Activated naive CD8-positive, alpha-beta T cell treated with anti-CD3 and anti-CD28 coated beads for 36 hours (primary cell): ENCODE data around the gene DMRT1. TPM values are rescaled to one million over a fixed set of nuclear protein-coding genes. Genes with fewer than 3 reads are reported as not detected.

Experiments used
- DNase-seq: peaks from one replicate; pipeline ENCODE4 v3.0.0; 2021
- H3K27ac Mint-ChIP-seq: one replicate; pipeline ENCODE4 v1.8.0; 2022; ENCODE audit warnings: mild to moderate bottlenecking, moderate library complexity, mixed read lengths
- H3K27me3 Mint-ChIP-seq: one replicate; pipeline ENCODE4 v1.8.0; 2022; ENCODE audit warnings: mild to moderate bottlenecking, mixed read lengths
- H3K36me3 Mint-ChIP-seq: one replicate; pipeline ENCODE4 v1.8.0; 2021; ENCODE audit warnings: mild to moderate bottlenecking, mixed read lengths
- H3K4me1 Mint-ChIP-seq: one replicate; pipeline ENCODE4 v1.8.0; 2021; ENCODE audit warnings: mixed read lengths
- H3K4me3 Mint-ChIP-seq: one replicate; pipeline ENCODE4 v1.8.0; 2022; ENCODE audit warnings: mild to moderate bottlenecking, moderate library complexity, mixed read lengths
- H3K9me3 Mint-ChIP-seq: one replicate; pipeline ENCODE4 v1.8.0; 2022; ENCODE audit warnings: mixed read lengths
- total RNA-seq, 2 experiments: library from RNA; stranded (reverse); gene quantifications; one replicate each; pipeline ENCODE4 v1.2.3, GENCODE V29; 2021

The DMRT1 gene
- not detected for total RNA-seq

DNA sequence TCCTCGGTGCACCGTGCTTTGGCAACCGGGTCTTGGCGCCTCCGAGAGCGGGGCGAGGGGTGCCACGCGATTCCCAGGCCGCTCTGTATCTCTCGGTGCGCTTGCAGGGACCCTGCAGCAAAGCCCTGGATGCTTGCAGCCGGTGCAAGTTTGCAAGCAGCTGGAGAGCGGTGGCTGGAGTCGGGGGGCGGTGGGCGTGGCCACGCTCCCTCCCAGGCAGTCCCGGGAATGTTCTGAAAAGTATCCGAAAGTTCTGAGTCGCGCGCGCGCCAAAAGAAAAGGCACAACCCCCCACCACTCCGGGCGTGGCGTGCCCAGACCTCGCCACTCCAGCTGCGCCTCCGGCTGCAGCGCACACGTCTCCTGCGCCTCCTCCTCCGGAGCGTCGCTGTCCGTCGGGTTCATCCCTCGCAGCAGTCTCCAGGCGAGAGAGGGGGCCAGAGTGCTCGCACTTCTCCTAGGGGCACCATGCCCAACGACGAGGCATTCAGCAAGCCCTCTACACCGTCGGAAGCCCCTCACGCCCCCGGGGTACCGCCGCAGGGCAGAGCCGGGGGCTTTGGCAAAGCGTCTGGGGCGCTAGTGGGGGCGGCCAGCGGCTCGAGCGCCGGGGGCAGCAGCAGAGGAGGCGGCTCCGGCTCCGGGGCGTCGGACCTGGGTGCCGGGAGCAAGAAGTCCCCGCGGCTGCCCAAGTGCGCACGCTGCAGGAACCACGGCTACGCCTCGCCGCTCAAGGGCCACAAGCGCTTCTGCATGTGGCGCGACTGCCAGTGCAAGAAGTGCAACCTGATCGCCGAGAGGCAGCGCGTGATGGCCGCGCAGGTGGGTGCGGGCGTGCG lies at the start of gene DMRT1:
Gene DMRT1 (plus strand): TSS at position 327 of the 839 bp plus-strand sequence. CDS start 142 bp downstream, at position 469.
- peaks cover 9% of the 10 kb centered on the region for H3K4me1 Mint-ChIP-seq
- H3K4me3 Mint-ChIP-seq: no peak within 1 kb of the TSS
- H3K9me3 Mint-ChIP-seq: no peaks in the 10 kb centered on the region
- H3K27me3 Mint-ChIP-seq: peaks cover 82% of the 10 kb centered on the region
- no peaks in the 10 kb centered on the region for H3K36me3 Mint-ChIP-seq
- no peak within 1 kb of the TSS for H3K27ac Mint-ChIP-seq
- no peak for DNase-seq

- no peak for DNase-seq
- Mint-ChIP-seq H3K27ac (no peak overlapping the region), H3K27me3 (no peaks in the 10 kb centered on the region), H3K36me3 (no peaks in the 10 kb centered on the region), H3K4me3 (no peak overlapping the region), H3K4me1 (no peaks in the 10 kb centered on the region), H3K9me3 (no peaks in the 10 kb centered on the region)
Measured at GRCh38 chr9:792331-793260, 48.9 kb upstream of the DMRT1 start.

- no peak for DNase-seq
- Mint-ChIP-seq H3K36me3 (no peaks in the 10 kb centered on the region), H3K27me3 (no peaks in the 10 kb centered on the region), H3K4me1 (no peaks in the 10 kb centered on the region), H3K9me3 (no peaks in the 10 kb centered on the region), H3K27ac (no peak overlapping the region), H3K4me3 (no peak overlapping the region)
Measured at GRCh38 chr9:794386-794785, 47.1 kb upstream of the DMRT1 start.

- H3K36me3 Mint-ChIP-seq: no peaks in the 10 kb centered on the region
- H3K4me3 Mint-ChIP-seq: no peak overlapping the region
- no peaks in the 10 kb centered on the region for H3K9me3 Mint-ChIP-seq
- no peak overlapping the region for H3K27ac Mint-ChIP-seq
- H3K27me3 Mint-ChIP-seq: no peaks in the 10 kb centered on the region
- no peak for DNase-seq
- H3K4me1 Mint-ChIP-seq: no peaks in the 10 kb centered on the region
Measured at GRCh38 chr9:795869-796268, 45.6 kb upstream of the DMRT1 start.

GRCh38 chr9:800591-801150 lies 40.8 kb upstream of the DMRT1 start:
- Mint-ChIP-seq H3K27ac (no peak overlapping the region), H3K36me3 (no peaks in the 10 kb centered on the region), H3K4me1 (no peaks in the 10 kb centered on the region), H3K9me3 (no peaks in the 10 kb centered on the region), H3K4me3 (no peak overlapping the region), H3K27me3 (peaks cover 7% of the 10 kb centered on the region)
- no peak for DNase-seq

DNA sequence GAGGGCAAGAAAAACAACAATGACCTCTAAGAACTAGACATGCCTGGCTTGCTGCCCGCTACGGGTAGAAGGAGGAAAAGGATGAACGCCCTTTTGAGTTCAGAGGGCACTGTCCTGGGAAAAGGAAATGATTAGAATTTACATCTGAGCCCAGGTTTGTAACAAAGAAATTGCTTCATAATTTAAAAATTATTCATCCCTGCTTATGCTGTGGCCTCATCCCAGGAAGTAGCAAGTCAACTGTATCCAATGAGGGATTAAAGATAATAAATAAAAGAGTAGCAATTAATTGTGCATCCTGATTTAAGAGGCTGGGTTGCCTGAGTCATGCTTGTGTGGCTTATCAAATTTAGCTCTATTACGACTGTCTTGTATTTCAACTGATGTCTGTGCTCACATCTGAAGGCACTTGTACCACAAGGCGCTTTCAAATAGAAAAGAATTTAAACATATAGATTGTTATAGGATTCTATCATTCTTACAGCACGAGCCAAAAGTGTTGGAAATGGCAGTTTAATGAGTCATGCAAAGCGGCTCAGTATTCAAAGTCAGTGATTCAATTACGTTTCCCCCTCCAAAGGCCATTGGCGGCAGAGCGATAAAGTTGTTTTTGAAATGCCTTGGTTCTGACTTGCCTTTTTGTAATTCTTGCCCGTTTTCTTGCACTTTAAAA lies 40.0 kb upstream of the DMRT1 start:
- no peaks in the 10 kb centered on the region for H3K9me3 Mint-ChIP-seq

DNA sequence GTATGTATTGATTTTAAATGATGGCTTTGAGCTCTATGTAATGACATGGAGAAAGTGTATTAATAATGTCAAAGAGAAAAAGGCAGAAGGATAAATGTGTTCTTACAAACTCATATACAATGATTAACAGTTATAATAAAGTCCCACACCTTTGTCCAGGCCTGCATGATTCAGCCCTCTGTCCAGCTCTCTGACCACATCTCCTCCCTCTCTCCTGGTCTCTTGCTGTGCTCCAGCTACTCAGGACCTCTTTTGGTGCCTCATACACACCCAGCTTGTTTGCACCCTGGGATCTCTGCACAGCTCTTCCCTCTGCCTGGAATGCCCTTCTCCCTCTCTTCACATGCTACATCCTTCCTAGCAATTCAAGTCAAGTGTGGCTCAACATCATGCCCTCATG lies 37.5 kb upstream of the DMRT1 start:
- Mint-ChIP-seq H3K4me3 (no peak overlapping the region), H3K27ac (no peak overlapping the region)

More for the DNA sequence above, 40.0 kb upstream of the DMRT1 start:
- no peak overlapping the region for H3K4me3 Mint-ChIP-seq
- DNase-seq: no peak
- no peaks in the 10 kb centered on the region for H3K36me3 Mint-ChIP-seq
- H3K27me3 Mint-ChIP-seq: peaks cover 8% of the 10 kb centered on the region
- H3K27ac Mint-ChIP-seq: no peak overlapping the region
- no peaks in the 10 kb centered on the region for H3K4me1 Mint-ChIP-seq

DNA sequence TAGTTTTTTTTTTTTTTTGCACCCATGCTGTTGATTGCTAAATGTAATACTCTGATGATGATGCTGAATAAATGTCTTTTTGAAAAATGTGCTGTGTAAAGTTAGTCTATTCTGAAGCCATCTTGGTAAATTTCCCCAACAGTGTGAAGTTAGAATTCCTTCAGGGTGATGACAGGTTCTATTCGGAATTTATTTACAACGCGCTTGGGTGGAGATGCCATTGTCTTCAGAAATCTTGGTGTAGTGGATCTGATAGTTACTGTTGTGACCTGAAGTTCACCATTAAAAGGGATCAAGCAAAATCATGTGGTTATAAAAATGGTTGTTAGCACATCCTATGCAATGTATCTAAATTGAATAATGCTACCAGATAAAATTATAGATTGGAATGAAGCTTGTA lies 36.3 kb upstream of the DMRT1 start:
- no peak overlapping the region for H3K27ac Mint-ChIP-seq
- H3K27me3 Mint-ChIP-seq: peaks cover 12% of the 10 kb centered on the region
- H3K9me3 Mint-ChIP-seq: no peaks in the 10 kb centered on the region
- no peaks in the 10 kb centered on the region for H3K4me1 Mint-ChIP-seq
- no peaks in the 10 kb centered on the region for H3K36me3 Mint-ChIP-seq
- H3K4me3 Mint-ChIP-seq: no peak overlapping the region
- no peak for DNase-seq

More for the DNA sequence above, 37.5 kb upstream of the DMRT1 start:
- H3K9me3 Mint-ChIP-seq: no peaks in the 10 kb centered on the region
- no peaks in the 10 kb centered on the region for H3K36me3 Mint-ChIP-seq
- no peak for DNase-seq
- no peaks in the 10 kb centered on the region for H3K4me1 Mint-ChIP-seq
- peaks cover 12% of the 10 kb centered on the region for H3K27me3 Mint-ChIP-seq

DNA sequence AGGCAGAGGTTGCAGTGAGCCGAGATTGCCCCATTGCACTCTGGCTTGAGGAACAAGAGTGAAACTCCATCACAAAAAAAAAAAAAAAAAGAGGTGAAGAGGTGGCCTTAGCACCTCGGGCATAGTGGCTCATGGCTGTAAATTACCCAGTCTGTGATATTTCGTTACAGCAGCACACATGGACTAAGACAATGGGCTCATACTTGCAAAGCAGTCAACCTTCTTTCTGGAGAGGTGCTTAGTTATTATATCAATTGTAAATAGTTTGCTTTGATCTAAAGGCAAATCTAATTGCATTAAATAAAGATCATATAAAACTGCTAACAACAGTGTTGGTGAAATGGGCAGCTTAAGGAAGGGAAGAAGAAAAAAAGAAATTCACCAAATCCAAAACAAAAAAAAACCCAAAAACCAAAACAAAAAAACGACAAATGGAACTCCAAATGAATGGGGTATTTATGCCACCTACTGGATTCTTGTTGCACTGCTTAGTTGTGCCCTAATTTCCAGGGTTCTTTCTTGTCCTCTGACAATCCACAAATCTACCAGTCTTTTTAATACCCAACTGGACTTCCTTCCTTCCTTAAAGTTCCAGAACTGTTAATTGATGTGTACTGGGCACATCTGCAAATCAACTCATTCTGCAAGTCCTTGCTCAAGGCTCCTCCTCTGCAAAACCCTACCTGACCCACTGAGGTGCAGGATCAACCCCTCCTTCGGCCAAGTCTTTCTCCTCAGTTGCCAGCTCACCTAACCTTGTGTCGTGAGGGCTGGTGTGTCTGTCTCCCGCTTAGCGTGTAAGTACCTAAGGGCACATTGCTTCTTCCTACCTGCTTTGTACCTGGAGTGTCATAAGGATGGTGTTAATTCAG lies 35.0 kb upstream of the DMRT1 start:
- H3K9me3 Mint-ChIP-seq: no peaks in the 10 kb centered on the region
- DNase-seq: no peak
- no peaks in the 10 kb centered on the region for H3K36me3 Mint-ChIP-seq
- H3K27ac Mint-ChIP-seq: no peak overlapping the region
- no peak overlapping the region for H3K4me3 Mint-ChIP-seq
- H3K27me3 Mint-ChIP-seq: peaks cover 12% of the 10 kb centered on the region
- no peaks in the 10 kb centered on the region for H3K4me1 Mint-ChIP-seq

GRCh38 chr9:811106-811531 lies 30.4 kb upstream of the DMRT1 start:
- Mint-ChIP-seq H3K27me3 (peaks cover 4% of the 10 kb centered on the region), H3K36me3 (no peaks in the 10 kb centered on the region), H3K27ac (no peak overlapping the region), H3K9me3 (no peaks in the 10 kb centered on the region), H3K4me1 (no peaks in the 10 kb centered on the region), H3K4me3 (no peak overlapping the region)
- no peak for DNase-seq

GRCh38 chr9:818958-819357 lies 22.5 kb upstream of the DMRT1 start:
- H3K27me3 Mint-ChIP-seq: peaks cover 9% of the 10 kb centered on the region
- no peak overlapping the region for H3K27ac Mint-ChIP-seq
- H3K4me1 Mint-ChIP-seq: peaks cover 2% of the 10 kb centered on the region
- no peaks in the 10 kb centered on the region for H3K36me3 Mint-ChIP-seq
- no peak for DNase-seq
- no peak overlapping the region for H3K4me3 Mint-ChIP-seq
- no peaks in the 10 kb centered on the region for H3K9me3 Mint-ChIP-seq

- no peaks in the 10 kb centered on the region for H3K4me1 Mint-ChIP-seq
- DNase-seq: no peak
- H3K36me3 Mint-ChIP-seq: no peaks in the 10 kb centered on the region
- no peak overlapping the region for H3K4me3 Mint-ChIP-seq
- no peak overlapping the region for H3K27ac Mint-ChIP-seq
- H3K9me3 Mint-ChIP-seq: no peaks in the 10 kb centered on the region
- peaks cover under 1% of the 10 kb centered on the region for H3K27me3 Mint-ChIP-seq
Measured at GRCh38 chr9:826500-827280, 14.8 kb upstream of the DMRT1 start.

GRCh38 chr9:840343-840742 lies 1.2 kb upstream of the DMRT1 start:
- no peaks in the 10 kb centered on the region for H3K9me3 Mint-ChIP-seq
- H3K27ac Mint-ChIP-seq: no peak overlapping the region
- H3K27me3 Mint-ChIP-seq: peaks cover 70% of the 10 kb centered on the region
- H3K36me3 Mint-ChIP-seq: no peaks in the 10 kb centered on the region
- DNase-seq: no peak
- H3K4me1 Mint-ChIP-seq: peaks cover 9% of the 10 kb centered on the region
- no peak overlapping the region for H3K4me3 Mint-ChIP-seq
